DND-41 (cell line): Measurements from ENCODE around the gene SCN9A.

Experiments used
- CTCF ChIP-seq: IDR thresholded peaks from 2 replicates; pipeline ENCODE4 v1.5.1; 2012; ENCODE audit warnings: borderline replicate concordance, low read length, moderate library complexity, mild to moderate bottlenecking; ENCODE audit not compliant: poor library complexity, severe bottlenecking; ENCODE audit errors: extremely low read depth
- EZH2 ChIP-seq: IDR thresholded peaks from 3 replicates; pipeline ENCODE4 v1.6.1; 2012; ENCODE audit warnings: borderline replicate concordance, low read depth, mild to moderate bottlenecking, moderate library complexity, low read length, inconsistent platforms; ENCODE audit not compliant: severe bottlenecking

- TF ChIP-seq CTCF (no peak), EZH2 (no peak)
Measured at GRCh38 chr2:166202778-166203177, 173.0 kb downstream of the SCN9A start.
